CD4-positive, alpha-beta T cell treated with Interleukin-21 for 1 hour (primary cell): ENCODE measurements around the gene PRSS48.
"Not testable (repeated sequence)": the region's sequence is repeated elsewhere in the genome, so short reads cannot be mapped to it uniquely, and the experiment has no call there.

Source experiments
- DNase-seq: peaks from one replicate; pipeline ENCODE4 v3.0.0-alpha.2; 2020

Gene PRSS48

DNA sequence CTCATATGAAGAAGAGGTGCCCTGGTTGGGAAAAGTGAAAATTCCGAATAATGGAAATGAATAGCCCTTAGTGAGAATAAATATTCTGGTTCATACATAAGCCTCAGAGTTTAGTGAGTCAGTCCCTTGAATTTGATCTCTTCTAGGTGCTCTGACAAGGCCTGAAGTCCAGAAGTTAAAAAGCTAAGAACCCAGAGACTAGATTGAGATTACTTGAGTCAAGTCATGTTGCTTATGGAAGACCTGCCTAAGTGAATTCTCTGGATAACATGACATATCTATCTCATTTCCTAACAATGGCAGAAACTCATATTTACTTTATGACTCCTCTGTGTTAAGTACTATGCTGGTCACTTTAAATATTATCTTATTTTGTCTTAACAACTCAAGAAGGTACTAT, 10.5 kb upstream of the PRSS48 start:
- no peak for DNase-seq

DNA sequence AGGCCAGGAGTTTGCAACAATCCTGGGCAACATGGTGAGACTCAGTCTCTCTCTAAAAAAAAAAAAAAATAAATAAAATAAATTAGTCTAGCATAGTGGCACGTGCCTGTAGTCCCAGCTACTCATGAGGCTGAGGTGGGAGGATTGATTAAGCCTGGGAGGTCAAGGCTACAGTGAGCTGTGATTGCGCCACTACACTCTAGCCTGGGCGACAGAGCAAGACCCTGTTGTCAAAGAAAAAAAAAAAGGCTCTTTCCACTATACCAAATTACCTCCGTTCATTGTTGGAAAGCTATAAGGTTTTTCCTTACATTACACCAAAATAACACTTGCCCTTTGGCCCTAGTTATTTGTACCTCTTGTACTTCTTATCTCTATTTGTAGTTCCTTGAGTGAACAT, 9.9 kb upstream of the PRSS48 start:
- no peak for DNase-seq

DNA sequence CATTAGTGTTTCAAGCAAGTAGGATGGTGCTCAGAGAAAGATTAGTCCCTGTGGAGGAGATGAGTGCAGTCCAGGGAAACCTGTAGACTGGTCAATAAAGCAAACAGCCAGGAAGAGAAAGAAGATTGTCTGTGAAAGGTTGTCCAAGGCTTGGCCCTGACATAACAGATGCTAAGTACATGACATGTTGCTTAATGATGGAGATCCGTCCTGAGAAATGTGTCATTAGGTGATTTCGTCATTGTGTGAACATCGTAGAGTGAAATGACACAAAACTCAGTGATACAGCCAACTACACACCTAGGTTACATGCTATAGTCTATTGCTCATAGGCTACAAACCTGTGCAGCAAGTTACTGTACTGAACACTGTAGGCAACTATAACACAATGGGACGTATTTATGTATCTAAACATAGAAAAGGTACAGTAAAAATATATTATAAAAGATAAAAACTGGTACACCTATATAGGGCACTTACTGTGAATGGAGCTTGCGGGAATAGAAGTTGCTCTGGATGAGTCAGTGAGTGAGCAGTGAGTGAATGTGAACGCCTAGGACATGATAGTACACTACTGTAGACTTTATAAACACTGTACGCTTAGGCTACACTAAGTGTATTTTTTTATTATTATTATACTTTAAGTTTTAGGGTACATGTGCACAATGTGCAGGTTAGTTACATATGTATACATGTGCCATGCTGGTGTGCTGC, 9.0 kb upstream of the PRSS48 start:
- DNase-seq: no peak

DNA sequence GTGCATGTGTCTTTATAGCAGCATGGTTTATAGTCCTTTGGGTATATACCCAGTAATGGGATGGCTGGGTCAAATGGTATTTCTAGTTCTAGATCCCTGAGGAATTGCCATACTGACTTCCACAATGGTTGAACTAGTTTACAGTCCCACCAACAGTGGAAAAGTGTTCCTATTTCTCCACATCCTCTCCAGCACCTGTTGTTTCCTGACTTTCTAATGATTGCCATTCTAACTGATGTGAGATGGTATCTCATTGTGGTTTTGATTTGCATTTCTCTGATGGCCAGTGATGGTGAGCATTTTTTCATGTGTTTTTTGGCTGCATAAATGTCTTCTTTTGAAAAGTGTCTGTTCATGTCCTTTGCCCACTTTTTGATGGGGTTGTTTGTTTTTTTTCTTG, 8.1 kb upstream of the PRSS48 start:
- DNase-seq: not testable (repeated sequence)

DNA sequence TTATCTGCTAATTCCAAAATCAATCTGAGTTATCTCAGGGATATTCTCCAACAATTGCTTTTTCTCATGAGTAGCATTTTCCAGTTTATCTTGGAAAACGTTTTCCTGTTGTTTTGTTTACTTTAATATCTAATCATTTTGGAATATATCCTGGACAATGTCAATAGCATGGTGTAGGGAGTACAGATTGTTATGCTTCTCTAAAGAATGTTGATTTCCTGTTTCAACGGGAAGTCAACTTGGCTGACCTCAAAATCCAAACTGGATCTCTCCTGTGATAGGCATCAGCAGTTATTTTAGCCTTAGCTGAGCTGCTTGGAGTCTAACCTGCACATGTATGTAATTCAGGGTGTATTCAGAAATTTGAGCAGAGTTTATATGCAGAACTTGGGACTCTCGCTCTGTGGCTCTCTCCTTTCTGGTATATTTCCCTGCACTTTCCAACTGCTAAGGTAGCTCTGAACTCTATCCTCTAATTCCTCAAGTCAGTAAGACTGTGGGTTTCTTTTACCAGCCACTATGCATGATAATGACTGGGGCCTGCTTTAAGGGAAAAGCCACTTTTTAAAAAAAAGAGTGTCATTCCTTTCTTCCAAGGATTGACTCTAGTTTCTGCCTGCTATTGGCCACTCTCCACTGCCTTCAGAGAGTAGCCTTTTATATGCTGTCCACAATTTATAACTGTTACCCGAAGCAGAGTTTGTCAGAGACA, 7.7 kb downstream of the PRSS48 start:
- DNase-seq: no peak

DNA sequence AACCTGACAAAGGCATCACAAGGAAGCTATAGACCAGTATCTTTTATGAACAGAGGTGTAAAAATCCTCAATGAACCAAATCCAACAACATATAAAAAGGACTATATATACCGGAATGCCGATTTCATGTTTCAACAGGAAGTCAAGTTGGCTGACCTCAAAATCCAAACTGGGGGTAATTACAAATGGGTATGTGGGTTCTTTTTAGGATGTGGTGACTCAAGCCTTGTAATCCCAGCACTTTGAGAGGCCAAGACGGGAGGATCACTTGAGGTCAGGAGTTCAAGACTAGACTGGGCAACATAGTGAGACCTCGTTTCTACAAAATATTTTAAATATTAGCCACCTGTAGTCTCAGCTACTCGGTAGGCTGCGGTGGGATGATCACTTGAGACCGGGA, 10.4 kb downstream of the PRSS48 start:
- DNase-seq: no peak

DNA sequence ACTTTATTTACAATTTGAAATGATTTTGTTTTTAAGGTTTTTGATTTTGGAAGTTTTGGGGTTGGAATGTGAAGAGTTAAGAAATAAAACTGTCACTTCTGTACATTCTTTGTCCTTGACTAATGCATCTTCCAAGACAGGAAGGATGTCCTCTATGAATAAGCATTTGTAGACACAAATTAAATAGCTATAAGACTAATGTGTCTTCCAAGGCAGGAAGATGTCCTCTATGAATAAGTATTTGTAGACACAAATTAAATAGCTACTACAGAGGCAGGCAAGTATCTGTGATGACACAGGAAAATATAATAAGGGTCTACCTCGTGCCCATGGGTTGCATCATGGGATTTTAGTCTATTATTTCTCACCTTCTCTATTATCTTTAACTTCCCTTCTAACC, 14.5 kb downstream of the PRSS48 start:
- DNase-seq: no peak

DNA sequence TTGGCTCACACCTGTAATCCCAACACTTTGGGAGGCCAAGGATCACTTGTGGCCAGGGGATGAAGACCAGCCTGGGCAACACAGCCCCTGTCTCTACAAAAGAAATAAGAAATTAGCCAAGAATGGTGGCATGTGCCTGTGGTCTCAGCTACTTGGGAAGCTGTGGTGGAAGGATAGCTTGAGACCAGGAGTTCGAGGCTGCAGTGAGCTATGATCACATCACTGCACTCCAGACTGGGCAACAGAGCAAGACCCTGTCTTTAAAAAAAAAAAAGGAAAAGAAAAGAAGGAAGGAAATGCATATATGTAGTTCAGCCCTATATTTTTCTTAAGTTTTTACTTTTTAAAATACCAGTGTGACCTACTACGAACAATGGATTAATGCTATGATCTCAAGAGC, 15.1 kb downstream of the PRSS48 start:
- DNase-seq: no peak

DNA sequence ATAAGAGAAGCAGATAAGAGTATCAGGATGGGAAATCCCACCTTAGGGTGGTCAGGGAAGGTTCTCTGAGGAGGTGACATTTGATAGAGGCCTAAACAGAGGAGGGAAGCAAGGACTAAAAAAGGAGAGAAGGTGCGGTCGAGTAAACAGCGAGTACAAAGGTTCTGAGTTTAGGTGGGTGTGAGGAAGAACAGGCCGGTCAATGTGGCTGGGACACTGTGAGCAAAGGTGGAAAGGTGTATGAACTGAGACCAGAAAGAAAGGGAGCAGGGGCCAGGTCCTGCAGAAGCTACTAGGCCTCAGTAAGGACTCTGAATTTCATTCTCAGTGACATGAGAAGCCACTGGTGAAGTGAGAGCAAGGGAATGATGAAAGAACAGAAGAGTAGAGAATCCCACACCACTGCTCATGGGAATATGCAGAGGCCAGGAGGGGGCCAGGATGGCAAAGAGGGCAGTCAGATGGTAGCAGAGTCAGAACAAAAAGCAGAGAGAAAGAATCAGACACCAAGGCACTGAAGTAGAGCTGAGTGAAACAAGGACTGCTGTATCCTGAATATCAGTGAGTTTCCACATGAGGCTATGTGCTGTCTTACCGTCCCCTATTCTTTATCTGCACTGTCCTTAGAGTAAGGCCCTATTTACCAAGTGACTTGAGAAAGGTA, 18.0 kb downstream of the PRSS48 start:
- DNase-seq: no peak

DNA sequence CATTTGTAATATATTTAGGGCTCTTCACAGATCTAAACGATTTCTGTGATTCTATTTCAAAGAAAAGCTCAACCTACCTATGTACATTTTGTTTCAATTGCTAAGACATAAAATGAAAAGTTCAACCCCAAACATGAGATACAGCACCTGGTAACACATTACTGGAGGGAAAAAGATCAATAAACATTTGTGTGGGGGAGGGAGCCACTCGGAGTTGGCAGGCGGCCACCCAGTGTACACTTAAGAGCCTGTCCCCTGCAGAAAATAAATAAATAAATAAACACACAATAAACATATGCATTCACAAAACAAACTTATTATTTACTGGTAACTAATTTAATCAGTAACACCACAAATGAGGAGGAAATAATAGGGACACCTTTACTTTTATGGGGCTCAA, 19.3 kb downstream of the PRSS48 start:
- DNase-seq: no peak

DNA sequence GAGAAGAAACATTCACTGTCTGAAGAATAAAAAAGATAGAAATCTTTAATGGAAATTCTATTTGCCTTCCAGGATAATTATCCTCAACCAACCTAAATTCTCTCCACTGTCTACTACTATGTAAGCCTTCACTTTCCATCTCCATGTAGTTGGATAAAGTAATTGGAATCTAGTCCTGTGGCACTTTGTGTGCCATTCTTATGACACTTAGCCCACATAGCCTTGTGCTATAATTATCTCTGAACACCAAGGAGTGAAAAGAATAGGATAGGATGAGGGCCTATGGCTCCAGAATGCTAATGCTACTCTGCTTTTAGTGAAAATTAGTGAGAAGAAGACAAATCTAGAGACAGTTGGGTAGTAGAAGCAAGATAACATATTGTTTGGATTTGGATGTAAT, 20.2 kb downstream of the PRSS48 start:
- no peak for DNase-seq

DNA sequence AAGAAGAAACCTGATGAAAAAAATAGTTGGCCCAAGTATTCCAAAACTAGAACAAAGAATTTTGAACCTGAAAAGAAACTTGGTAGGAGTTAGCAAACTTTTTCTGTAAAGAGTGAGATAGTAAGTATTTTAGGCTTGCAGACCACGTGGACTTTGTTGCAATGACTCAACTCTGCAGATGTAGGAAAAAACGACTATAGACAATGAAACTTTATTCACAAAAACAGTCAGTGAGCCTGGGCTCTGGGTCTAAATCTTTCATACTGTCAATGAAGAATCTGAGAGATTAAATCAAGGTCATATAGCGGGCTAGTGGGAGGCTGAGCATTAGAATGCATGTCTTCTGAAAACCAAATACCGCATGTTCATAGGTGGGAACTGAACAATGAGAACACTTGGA, 25.5 kb downstream of the PRSS48 start:
- DNase-seq: no peak

DNA sequence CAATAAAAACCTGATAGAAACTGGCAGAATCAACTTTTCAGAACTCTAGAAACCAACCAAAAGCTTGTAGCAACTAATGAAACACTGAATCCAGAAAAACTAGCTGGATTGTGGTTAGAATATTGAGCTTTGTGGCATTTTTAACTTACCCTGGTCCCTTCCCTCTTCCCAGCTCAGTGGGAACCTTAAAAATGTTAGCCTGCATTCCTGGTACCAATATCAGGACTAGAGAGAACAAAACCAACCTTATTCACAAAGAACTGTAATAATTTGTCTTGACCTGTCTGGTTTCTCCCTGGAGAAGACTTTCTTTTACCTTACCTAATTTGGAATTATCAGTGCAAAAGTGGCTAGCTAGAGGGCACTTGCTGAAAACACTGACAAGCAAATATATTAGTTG, 27.3 kb downstream of the PRSS48 start:
- no peak for DNase-seq

DNA sequence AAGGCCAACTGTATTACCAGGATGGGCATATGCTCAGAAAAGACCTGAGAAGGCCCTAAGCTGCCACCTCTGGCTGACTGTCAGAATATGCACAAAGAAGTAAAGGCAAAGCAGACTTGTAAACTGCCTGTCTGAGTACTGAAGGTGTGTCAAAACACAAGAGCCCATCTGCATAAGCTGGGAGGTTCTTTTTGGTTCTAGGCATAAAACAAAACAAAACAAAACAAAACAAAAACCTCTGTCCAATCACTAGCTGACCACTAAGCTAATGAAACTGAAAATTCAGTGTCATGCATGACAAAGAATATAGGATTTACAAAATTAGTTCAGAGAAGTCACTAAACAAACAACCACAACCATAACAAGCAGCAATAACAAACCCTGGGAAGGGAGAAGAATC, 27.8 kb downstream of the PRSS48 start:
- DNase-seq: no peak

DNA sequence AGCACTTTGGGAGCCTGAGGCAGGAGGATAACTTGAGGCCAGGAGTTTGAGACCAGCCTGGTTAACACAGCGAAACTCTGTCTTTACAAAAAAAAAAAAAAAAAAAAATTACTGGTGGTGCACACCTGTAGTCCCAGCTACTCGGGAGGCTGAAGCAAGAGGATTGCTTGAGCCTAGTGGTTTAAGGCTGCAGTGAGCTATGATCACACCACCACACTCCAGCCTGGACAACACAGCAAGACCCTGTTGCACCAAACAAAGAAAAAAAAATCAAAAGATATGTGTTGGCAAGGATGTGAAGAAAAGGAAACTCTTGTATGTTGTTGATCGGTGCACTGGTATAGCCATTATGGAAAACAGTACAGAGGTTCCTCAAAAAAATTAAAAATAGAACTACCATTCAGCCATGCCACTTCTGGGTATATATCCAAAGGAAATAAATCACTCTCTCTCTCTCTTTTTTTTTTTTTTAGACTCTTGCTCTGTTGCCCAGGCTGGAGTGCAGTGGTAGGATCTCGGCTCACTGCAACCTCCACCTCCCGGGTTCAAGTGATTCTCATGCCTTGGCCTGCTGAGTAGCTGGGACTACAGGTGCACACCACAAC, 33.3 kb downstream of the PRSS48 start:
- DNase-seq: no peak

DNA sequence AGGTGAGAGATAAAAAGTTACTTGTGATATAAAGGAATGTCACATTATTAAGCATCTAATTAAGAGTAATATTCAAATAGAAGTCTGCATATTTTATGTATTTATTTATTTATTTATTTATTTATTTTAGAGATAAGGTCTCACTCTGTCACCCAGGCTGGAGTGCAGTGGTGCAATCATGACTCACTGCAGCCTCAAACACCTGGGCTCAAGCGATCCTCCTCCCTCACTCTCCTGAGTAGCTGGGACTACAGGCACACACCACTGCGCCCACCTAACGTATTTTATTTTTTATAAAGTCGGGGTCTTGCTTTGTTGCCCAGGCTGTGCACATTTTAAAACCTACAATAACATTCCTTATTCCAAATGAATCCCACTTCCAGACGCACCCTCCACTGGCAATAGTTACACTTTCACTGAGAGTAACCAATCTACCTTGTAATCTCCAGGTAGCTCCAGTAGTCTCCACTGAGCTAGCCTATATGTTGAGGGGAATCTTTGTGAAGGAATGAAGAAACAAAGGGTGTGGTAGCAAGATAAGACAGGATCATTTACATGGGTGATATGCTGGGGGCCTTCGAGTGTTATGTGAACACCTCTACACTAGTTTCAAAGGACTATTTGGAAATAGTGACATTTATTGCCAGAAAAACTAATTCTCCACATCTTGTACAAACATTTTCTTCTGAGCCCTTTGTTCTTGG, 36.5 kb downstream of the PRSS48 start:
- DNase-seq: no peak

DNA sequence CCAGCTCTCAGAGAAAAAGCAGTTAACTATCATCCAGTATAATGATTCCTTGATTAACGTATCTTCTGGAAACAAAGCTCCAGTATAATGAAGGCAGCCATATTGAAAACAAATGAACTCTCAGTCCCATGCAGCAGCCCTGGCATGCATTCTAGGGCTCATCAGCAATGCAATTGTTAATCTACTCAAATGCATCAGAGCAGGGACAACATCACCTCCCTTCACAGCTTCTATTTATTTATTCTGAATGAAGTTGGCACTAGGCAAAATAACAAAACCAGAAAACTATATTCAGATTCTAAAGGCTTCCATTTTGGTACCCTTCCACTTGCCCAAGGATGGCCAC, 37.0 kb downstream of the PRSS48 start:
- DNase-seq: no peak

DNA sequence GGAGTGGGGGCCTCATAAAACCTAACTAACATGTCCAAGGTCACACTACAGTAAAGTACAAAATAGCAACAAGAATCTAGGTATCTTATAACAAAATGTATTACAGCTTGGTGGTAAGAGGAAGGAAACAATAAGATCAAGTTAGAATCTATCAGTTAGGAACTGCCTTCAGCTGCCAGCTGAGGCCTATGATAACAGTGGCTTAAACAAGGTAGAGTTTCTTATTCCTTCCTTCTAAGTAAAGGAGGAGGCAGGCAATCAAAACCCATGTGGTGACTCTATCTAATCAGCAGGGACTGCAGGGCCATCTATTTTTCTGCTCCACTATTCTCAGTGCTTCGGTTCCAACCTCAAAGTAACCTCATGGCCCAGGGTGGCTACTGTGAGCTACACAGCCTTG, 37.5 kb downstream of the PRSS48 start:
- DNase-seq: no peak

DNA sequence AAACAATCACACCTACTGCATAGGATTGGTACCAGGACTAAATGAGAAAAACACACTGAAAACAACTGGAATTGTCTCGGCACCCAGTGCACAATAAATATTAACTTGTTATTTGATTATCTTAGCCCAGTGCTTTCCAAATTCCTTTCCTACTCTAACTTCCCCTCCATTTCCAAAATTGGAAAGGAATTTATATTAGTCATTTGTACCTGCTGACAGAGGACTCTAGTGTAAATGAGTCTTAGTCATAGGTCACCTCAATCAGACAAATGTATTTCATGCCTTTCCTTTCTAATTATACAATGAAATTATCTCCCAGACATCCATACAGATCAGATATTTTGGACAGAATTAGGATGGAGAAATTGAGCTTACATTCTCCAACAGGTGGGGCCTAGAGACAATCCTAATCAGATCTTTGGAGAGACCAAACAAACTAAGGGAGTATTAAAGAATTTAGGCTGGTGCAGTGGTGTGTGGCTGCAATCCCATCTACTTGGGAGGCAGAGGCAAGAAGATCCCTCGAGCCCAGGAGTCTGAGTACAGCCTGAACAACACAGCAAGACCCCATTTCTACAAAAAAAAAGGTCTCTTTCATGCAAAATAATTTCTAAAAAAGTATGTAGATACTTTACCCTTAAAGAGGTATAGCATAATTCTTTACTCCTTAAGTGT, 38.4 kb downstream of the PRSS48 start:
- no peak for DNase-seq

DNA sequence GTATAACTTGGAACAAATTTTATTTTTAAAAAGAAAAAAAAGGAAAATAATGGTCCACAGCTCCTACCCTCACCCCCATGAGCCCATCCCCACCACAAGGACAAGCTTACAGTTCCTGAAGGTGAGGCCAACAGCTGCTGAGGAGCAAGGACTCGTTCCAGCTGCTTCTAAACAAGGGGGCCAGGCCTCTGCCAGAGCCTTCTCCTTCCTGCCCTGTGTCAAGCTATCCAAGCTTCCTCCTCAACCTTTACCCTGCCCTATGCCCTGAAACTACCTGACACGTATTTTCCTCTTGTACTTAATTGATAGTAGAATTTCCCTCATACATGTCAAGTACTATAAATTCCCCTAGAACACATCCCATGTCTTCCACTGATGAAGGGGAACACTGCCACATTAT, 39.7 kb downstream of the PRSS48 start:
- DNase-seq: no peak

DNA sequence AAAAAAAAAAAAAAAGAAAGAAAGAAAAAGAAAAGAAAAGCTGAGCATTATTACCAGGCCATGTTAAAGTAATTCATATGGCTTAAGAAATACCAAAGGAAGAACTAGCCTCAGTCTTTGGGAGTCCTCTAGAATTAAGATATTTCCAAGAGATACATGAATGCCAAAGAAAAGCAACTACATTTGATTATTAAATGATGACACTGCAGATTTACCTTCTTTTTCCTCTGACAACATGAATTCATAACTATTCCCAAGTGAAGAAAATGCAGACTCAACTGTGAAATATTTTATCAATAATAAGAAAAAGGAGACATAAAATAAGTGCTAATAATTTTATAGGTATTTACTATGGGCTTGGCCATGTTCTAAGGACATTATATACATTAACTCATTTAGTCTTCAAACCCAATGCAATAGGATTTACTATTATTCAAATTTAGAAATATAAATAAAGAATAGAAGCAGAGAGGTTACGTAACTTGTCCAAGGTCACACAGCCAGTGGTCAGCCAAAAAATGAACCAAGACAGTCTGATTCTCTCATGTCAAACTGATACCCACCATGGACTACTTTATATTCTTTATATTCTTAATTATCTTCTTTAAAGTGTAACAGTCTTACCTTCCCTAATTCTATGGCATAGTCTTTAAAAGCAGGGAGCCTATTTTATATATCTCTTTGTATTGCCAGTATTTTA, 41.5 kb downstream of the PRSS48 start:
- no peak for DNase-seq

DNA sequence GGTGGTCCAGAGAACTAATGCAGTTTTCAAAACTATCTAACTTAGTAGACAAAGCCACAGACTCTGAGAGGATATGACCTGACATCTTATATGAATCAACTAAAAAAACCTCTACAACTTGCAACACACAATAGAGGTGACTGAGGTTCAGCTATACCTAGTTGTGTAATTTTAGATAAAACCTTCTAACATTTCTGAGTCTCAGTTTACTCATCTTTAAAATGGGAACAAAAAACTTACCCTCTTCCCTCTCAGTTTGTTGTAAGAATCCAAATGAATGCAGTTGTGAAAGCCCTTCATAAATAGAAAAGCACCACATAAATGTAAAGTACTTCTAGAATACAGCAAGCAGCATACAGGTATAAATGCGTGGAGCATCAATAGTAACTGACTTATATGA, 42.5 kb downstream of the PRSS48 start:
- no peak for DNase-seq
